DMS53 treated with DMSO at 0.1 percent for 48 hours (cell line): ENCODE measurements around the gene SLC38A1.
"Not testable (repeated sequence)": the region's sequence is repeated elsewhere in the genome, so short reads cannot be mapped to it uniquely, and the experiment has no call there.

Source experiments
- DNase-seq: peaks from one replicate; lab custom pipeline; 2025; ENCODE audit not compliant: unreplicated experiment; lab: John Stamatoyannopoulos, UW

SLC38A1 gene

DNA sequence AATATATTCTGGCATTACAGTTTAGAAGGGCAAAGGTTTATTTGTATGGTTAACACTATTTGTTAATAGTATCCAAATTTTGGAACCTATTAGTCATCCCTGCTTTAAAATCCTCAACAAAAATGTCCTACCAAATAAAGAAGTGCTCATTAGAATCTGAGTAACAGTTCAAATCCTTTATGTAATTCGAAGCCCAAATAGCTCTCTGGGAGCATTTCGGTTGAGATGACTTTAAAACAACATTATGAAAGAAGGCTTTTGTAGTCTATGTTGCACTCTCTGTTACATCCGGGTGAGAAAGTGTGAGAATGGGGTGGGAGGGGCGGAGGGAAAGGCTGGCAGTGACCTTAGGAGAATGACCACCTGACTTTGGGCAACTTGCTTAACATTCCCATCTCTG, 59.7 kb downstream of the SLC38A1 start:
- no peak for DNase-seq

DNA sequence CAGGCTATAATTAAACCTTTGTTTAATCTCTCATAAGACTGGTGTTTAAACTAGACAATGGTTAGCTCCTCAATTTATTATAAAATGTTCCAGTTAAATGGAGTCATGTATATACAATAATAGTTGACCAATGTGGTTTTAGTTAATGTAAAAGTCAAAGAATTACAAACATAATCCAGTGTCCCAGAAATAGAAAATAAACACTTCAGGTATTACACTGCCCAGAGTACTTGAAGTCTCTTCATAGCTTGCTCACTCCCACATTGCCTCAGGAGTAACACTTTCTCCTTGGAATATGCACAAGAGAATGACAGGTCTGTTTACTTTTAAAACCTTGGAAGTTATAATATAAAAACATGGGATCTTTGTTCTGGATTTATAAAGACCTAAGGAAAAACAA, 60.5 kb downstream of the SLC38A1 start:
- peak; percentile 63 for DNase-seq

- DNase-seq, result no peak
Measured at GRCh38 chr12:46207644-46208043, 61.2 kb downstream of the SLC38A1 start.

GRCh38 chr12:46206471-46206870, 62.4 kb downstream of the SLC38A1 start:
- DNase-seq, result no peak

- DNase-seq, result no peak
Measured at GRCh38 chr12:46205294-46205693, 63.5 kb downstream of the SLC38A1 start.

GRCh38 chr12:46201284-46201789, 67.5 kb downstream of the SLC38A1 start:
- DNase-seq, result no peak

DNA sequence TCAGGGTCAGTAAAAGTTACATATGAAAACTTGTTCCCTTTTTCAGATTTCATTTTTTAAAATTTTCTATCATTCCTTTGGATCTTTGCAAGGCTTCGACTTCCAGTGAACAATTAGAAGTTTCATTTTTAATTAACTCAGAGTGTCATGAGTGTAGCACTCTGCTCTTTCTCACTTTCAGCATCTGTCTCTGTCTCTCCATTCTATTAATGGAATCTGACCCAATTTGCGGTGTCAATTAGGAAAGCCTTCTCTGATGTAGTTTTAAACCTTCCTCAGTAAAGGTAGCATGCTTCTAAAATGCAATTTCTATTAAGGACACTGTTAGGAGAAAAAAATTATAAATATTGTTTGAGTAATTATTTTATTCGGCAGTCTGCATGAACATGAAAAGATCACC, 68.3 kb downstream of the SLC38A1 start:
- no peak for DNase-seq

DNA sequence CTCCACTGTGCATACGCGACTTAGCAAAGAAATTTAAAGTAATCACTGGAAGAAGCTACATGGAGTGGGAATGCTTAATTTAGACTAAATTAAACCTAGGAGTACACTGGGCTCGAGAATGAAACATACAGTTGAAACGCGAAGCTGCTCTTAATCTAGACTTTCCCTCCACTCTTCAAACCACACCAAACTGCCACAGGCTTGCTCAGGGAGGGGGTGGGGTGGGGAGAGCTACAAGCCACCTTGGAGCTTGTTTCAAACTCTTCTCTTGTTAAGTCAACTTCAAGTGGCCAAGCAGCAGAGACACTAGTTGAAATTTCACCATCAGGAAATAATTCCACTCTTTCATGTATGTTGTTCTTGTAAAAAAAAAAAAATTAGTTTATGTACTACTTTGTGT, 69.9 kb downstream of the SLC38A1 start:
- no peak for DNase-seq

- DNase-seq, result no peak
Measured at GRCh38 chr12:46197883-46198282, 71.0 kb downstream of the SLC38A1 start.

DNA sequence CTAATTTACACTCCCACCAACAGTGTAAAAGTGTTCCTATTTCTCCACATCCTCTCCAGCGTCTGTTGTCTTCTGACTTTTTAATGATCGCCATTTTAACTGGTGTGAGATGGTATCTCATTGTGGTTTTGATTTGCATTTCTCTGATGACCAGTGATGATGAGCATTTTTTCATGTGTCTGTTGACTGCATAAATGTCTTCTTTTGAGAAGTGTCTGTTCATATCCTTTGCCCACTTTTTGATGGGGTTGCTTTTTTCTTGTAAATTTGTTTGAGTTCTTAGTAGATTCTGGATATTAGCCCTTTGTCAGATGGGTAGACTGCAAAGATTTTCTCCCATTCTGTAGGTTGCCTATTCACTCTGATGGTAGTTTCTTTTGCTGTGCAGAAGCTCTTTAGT, 78.3 kb downstream of the SLC38A1 start:
- not testable (repeated sequence) for DNase-seq

DNA sequence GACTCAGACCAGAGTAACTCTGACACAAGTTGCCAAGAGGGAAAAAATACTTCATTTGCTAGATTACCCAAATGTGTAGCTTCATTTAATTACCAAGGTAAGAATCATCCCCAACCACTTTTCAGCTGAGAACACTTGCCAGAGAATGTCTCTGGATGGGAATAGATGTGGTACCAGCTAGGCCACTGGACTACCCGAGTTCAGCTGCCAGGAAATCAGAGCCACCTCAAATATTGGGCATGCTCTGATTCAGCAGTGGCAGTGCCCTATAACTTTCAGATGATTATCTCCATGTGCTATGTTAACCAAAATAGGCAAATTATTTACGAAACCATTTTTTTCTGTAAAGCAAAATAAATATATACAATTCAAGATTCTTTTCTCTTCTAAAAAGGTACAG, 80.7 kb downstream of the SLC38A1 start:
- no peak for DNase-seq

DNA sequence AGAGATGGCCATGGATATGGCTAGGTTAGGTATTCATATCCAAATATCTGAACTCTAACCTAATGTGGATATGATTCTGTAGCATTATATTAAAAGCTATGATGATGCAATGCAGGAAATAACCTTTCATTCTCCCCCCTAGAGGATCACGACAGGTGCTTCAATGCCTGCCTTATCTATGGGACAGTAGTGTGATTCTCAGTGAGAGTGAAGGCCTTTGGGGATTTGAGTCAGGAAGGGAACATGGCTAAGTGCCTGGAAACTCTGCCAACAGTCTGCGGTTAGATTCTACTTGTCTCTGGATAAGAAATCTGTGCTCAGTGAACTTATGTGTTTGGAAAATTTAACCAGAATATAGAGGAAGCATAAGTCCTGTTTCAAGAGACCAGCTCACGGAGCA, 81.8 kb downstream of the SLC38A1 start:
- no peak for DNase-seq

DNA sequence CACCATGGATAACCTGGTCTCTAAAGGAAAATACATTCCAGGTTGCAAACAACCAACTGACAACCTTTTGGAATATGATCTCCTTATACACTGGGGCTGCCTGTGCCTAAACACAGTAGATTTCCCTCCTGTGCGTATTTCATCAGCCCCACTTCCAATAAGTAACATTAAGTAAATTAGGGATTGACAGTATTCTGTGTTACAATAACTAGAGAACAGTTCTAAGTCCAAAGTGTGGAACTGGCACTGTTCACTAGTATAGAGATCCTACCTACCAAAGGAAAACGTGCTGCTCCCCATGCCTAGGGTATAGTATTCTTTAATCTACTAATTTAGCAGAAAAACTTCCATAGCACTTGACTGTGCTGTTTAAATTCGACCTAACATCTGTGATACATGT, 82.8 kb downstream of the SLC38A1 start:
- DNase-seq, result no peak

DNA sequence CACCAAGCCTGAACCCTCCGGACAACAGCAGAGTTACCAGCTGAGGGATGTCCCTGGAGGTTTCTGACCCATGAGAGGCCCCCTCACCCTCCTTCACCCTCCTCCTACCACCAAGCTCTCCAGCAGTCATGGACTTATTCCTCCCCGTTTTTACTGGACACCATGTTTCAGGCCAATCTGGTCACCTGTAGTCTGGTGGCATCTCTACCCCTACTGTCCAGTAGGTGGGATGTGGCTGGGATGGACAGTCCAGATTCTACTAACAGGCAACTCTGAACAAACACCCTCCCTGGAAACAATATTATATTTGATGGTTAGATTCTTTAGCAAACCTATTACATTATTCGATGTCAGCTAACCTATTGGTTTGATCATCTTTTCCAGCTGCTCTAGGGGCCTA, 83.2 kb downstream of the SLC38A1 start:
- no peak for DNase-seq

- no peak for DNase-seq
Measured at GRCh38 chr12:46184798-46185595, 83.8 kb downstream of the SLC38A1 start.

DNA sequence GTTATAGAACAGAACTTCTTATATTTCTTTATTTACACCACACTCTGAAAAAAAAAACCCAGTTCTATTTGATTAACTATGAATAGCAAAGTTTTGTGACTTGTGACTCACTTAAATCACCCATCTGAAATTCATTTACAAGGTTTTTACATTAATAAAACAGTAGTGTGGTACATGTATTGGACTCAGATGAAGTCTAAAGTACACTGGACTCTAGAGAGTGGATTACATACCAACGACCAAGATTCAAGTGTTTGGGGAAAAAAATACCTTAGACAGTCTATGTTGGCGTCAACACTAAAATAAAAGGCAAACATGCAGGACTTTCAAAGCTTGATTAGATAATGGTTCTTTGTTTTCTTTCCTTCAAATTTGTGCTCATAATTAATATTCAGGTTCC, 85.7 kb downstream of the SLC38A1 start:
- DNase-seq, result no peak

DNA sequence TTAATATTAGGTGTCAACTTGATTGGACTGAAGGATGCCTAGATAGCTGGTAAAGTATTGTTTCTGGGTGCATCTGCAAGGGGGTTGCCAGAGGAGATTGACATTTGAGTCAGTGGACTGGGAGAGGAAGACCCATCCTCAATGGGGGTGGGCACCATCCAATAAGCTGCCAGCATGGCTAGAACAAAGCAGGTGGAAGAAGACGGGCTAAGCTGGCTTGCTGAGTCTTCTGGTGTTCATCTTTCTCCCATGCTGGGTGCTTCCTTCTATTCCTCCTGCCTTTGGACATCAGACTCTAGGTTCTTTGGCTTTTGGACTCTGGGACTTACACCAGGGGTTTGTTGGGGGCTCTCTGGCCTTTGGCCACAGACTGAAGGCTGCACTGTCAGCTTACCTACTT, 87.4 kb downstream of the SLC38A1 start:
- DNase-seq, result no peak

DNA sequence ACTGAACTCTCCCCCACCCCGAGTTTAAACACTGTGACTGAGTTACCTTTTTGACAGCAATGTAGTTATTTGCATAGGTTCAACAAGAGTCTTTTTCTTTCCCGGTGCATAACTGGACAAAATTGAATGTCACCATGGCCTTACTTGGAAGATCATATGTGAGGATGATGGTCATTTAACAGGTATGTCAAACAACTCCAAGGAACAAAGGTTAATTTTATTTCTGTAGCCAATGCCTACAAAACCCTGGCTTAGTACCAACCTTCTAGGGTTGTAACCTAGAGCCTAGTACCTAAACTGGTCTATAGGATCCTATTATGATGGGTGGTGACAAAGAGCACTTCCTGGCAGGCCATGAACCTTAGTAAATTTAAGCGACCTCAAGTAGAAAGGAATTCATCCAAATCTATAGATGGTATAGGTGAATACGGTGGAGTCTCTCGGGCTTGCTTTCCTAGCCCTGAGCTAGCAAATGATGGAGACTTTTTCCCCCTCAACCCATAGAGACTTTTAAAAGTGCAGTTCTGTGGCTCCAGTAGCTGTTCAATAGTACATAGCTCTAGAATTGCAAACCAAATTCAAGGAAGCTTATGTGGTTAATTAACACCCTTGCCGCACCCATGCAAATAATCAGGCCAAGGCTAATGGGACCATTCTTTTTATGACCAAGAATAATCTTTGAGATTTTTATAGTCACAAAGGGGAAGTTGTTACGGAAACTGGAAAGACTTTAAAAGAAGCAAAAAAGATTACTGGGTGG, 89.0 kb downstream of the SLC38A1 start:
- no peak for DNase-seq

DNA sequence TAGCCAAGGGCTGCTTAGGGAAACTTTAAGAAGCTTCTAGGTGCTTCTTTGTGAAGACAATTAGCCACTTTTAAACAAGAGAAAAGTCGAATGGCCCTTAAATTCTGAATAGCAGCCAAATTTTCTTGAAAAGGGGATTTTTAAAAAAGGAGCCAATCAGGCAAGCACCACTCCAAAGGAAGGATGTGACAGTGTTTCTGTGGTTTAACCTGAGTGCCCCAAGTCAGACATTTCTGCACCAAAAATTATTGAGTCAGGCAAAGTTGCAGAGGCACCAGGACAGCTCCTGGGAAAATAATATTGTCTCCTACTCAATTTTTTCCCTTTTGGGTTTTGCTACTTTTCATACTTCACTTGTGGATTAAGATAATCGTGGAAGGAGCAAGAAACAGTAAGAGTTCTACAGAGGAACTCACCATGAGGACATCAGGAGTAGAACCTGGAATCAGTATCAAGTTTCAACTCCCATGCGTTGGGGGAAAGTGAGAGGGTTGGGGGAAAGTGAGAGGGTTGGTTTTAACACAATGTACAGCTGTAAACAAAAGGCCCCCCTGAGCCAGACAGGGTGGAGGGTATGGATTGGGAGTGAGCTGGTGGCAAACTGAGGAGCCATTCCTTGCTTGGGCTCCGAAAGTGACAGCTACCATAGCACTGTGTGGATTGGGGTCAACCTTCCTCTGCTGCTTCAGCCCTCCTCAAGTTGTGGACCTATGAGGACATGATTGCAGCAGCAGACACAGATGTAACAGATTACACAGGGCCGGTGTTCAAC, 90.8 kb downstream of the SLC38A1 start:
- no peak for DNase-seq

- DNase-seq, result no peak
Measured at GRCh38 chr12:46177025-46177424, 91.8 kb downstream of the SLC38A1 start.

DNA sequence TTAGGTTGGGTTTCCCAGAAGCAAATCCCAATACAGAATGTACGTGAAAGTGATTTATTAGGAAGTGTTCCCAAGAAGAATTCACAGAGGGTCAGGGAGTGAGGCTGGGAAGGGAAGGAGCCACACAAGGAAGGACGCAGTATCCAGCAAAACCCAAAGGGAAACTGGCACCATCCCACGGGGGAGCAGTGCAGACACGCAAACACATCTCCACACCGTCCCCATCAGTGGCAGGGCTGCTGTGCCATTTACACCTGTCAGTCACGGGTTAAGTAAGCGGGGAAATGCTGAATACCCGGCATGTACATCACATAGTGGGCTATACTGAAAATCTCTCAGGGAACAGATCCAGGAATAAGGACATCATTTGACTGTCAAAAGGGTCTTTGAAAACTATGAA, 93.9 kb downstream of the SLC38A1 start:
- DNase-seq, result no peak
